GM12891 (cell line): ENCODE results near the gene LLGL1. TPM values are rescaled to one million over a fixed set of nuclear protein-coding genes. Genes with fewer than 3 reads are reported as not detected.
A peak's percentile ranks its signal among the peaks of the same experiment; 100 is the strongest.

ENCODE experiments used
- DNase-seq: peaks from one replicate; pipeline ENCODE4 v3.0.0; 2011; ENCODE audit warnings: low spot score; ENCODE audit not compliant: insufficient read length
- FAIRE-seq: peaks from 2 replicates; lab custom pipeline; 2011; peaks lifted over from hg19 to GRCh38; lab: Jason Lieb, UNC
- PAX5 ChIP-seq: IDR thresholded peaks from 2 replicates; pipeline ENCODE4 v1.6.1; 2011; ENCODE audit warnings: low read length, moderate library complexity, mild to moderate bottlenecking; ENCODE audit not compliant: insufficient read depth, severe bottlenecking
- POLR2A ChIP-seq: IDR thresholded peaks from 2 replicates; pipeline ENCODE4 v1.6.1; 2011; ENCODE audit warnings: low read depth, low read length, control low read depth
- POLR2AphosphoS5 ChIP-seq: IDR thresholded peaks from 2 replicates; pipeline ENCODE4 v1.6.1; 2011; ENCODE audit warnings: low read depth, low read length, control low read depth
- POU2F2 ChIP-seq: IDR thresholded peaks from 2 replicates; pipeline ENCODE4 v1.6.1; 2011; ENCODE audit warnings: low read depth, mild to moderate bottlenecking, control low read depth, low read length, moderate library complexity
- SPI1 ChIP-seq: IDR thresholded peaks from 2 replicates; pipeline ENCODE4 v1.6.1; 2011; ENCODE audit warnings: low read depth, low read length, control low read depth
- TAF1 ChIP-seq: IDR thresholded peaks from 2 replicates; pipeline ENCODE4 v1.6.1; 2011; ENCODE audit warnings: low read depth, low read length, control low read depth
- polyA plus RNA-seq: library from polyadenylated mRNA; unstranded; fragments of >200 nt; gene quantifications from one replicate; pipeline ENCODE4 v1.2.1, GENCODE V29; 2012; ENCODE audit warnings: low read depth, missing spikeins, inconsistent platforms; ENCODE audit not compliant: missing spikeins

Gene LLGL1
- polyA plus RNA-seq = 1.3 TPM

DNA sequence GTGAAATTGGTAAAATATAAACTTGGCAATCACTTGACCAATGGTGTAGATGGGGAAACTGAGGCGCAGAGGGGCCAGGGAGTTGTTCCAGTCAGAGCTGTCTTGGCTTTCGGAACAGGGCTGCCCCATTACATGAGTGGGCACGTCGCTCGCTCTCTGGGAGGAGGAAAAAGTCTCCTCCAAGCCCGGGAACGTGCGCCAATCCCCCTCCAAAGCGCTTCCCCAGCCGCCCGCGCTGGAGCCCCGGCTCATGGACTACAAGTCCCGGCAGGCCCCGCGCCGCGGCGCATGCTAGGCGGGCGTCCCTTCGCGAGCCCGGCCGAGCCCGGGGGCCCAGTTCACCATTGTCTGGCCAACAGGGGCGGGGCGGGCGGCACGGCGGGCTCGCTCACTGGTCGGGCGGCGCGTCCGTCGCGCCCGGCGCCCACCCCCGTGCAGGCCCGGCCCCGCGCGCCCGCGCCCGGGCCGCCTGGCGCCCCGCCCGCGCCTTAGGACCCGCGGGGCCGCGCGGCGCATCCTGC, at the start of gene LLGL1:
LLGL1 (plus strand) TSS at position 515 of the 521 bp plus-strand sequence. CDS start 48 bp downstream, outside the sequence.
- DNase-seq = peak; percentile 100
- TF ChIP-seq SPI1 (no peak), POLR2A (no peak), POU2F2 (no peak), TAF1 (no peak), POLR2AphosphoS5 (no peak), PAX5 (no peak)
- peak; percentile 98 for FAIRE-seq

DNA sequence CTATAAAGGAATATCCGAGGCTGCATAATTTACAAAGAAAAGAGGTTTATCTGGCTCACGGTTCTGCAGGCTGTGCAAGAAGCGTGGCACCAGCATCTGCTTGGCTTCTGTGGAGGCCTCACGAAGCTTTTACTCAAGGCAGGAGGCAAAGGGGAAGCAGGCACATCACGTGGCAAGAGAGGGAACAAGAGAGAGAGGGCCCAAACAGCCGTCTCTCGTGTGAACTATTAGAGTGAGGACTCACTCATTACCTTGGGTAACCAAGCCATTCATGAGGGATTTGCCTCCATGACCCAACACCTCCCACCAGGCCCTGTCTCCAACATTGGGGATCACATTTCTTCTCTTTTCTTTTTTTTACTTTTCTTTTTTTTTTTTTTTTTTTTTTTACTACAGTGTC, 49.3 kb upstream of the LLGL1 start:
- FAIRE-seq = peak; percentile 33
- no peak for DNase-seq
- TF ChIP-seq SPI1 (peak; percentile 24; the same call in 1 of the 2 replicates), POU2F2 (no peak)

DNA sequence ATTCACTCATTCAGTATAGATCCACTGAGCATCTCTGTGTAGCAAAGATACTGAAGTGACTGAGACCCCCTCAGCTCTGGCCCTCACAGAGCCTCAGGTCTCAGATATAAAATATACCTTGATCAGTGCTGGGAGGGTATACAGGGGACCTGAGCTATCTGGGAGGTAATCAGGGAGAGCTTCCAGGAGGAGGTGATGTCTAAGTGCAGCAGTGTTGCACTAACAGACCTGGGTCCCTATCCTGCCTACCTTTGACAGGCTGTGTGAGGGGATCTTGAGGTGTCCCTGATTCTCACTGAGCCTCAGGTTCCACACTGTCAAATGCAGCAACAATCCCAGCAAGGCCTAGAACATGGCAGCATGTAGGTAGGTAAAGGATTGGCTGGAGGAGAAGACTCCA, 48.3 kb upstream of the LLGL1 start:
- FAIRE-seq (no peak), DNase-seq (no peak)
- TF ChIP-seq POLR2A = no peak
- TF ChIP-seq POLR2AphosphoS5 = no peak
- TF ChIP-seq SPI1 = no peak

DNA sequence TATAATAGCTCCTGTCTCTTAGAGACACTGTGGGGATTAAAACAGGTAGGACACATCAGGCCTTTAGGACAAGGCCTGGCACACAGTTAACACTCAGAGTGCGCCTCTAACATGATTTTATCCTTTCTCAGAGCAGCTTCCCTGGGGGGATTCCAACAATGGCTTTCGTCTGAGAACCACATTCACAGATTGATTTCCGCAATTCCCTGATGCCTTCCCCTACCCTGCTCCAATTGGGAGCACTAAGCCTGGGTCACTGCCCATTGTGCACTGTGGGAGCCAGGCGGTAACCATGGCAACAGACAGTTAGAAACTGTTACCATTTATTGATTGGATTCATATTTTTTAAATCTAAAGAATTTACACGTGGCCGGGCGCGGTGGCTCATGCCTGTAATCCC, 47.7 kb upstream of the LLGL1 start:
- DNase-seq = no peak
- FAIRE-seq = no peak
- TF ChIP-seq TAF1 = no peak

DNA sequence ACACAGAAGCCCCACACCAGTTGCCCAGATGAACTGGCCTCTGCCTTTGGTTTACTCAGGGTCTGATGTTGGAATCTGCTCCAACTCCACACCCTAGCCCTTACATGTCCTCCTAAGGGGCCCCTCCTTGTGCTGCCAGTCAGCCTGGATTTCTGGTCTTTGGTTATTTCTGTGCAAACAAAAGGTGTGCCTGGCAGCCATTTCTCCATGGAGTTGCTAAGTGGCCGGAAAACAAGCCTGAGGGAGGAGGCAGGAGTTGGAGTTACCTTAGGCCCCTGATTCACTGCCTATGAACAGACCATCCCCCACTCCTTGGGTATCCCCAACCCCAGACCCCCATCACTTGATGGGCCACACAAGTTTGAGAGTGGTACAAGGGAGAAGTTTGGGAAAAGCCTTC, 46.2 kb upstream of the LLGL1 start:
- no peak for DNase-seq
- no peak for FAIRE-seq
- TF ChIP-seq SPI1 = no peak
- TF ChIP-seq TAF1 = no peak
- TF ChIP-seq POLR2AphosphoS5 = no peak
- TF ChIP-seq PAX5 = no peak
- TF ChIP-seq POU2F2 = no peak
- no peak for TF ChIP-seq POLR2A

DNA sequence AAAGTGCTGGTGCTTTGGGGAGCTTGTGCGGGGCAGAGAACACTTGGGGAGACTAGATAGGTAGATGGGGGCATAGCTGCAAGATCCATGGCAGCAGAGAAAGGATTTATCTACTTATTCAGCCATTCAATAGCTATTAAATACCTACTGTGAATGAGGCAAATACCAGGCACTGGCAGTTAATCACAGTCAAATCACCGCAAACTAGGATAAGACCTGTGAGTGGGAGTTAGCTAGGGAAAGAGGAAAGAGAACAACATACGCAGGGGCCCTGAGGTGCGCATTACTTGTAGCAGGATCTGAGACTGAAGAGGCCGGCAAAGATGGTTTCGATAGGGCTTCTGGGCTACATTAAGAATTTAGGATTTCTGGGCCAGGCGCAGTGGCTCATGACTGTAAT, 45.6 kb upstream of the LLGL1 start:
- FAIRE-seq = no peak
- TF ChIP-seq POLR2AphosphoS5 = no peak
- no peak for TF ChIP-seq POU2F2
- no peak for TF ChIP-seq TAF1
- no peak for TF ChIP-seq PAX5
- TF ChIP-seq POLR2A = no peak
- TF ChIP-seq SPI1 = no peak

DNA sequence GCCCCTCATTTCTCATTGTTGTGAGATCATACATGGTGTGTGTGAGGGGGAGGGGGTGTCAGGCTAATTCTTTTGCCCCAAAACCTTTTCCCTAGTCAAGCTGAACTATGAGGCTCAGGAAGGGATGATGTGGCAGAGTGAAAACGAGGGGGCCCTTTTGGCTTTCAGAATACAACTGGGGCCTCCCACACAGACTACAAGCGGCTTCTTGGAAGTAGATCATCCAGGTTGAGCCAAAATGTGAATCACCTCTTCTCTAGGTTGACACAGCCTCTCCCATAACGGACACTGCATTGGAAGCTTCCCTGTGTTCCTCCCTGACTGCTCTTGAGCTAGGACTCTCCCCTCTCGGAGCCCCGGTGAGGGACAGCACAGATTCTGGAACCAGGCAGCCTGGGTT, 44.1 kb upstream of the LLGL1 start:
- DNase-seq (no peak), FAIRE-seq (peak; percentile 23)
- TF ChIP-seq POLR2A (no peak), POU2F2 (no peak), PAX5 (no peak), POLR2AphosphoS5 (no peak), SPI1 (no peak), TAF1 (no peak)

More for the DNA sequence above, 45.6 kb upstream of the LLGL1 start:
- DNase-seq = no peak

DNA sequence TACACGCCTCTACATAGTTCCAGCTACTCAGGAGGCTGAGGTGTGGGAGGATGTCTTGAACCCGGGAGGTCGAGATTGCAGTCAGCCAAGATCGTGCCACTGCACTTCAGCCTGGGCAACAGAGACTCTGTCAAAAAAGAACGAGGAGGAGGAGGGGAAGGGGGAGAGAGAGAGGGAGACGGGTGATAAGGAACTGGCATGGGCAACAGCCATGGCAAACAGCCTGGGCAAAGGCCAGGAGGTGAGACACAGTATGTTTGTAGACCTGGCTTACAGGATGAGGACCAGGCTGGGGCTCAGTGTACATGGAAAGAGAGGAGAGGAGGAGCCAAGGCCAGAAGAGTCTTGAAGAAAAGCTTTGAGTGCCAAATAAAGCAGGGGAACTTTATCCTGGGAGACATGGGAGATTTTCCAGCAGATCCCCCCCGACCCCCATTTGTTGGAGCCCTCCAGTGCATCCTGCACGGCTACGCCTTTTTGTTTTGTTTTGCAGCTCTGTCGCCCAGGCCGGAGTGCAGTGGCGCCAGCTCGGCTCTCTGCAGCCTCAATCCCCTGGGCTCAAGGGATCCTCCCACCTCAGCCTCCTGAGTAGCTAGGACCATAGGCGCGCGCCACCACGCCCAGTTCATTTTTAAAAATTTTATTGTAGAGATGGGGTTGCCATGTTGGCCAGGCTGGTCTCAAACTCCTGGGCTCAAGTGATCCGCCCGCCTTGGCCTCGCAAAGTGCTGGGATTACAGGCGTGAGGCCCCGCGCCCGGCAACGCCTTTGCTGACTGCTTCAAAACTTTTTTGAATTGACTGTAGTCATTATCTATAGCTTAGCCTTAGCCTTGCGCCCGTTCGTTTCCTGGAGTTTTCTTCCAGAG, 43.1 kb upstream of the LLGL1 start:
- peak; percentile 56 for FAIRE-seq
- TF ChIP-seq POLR2AphosphoS5 (no peak), PAX5 (no peak), POLR2A (no peak), TAF1 (no peak), SPI1 (no peak), POU2F2 (no peak)
- no peak for DNase-seq

DNA sequence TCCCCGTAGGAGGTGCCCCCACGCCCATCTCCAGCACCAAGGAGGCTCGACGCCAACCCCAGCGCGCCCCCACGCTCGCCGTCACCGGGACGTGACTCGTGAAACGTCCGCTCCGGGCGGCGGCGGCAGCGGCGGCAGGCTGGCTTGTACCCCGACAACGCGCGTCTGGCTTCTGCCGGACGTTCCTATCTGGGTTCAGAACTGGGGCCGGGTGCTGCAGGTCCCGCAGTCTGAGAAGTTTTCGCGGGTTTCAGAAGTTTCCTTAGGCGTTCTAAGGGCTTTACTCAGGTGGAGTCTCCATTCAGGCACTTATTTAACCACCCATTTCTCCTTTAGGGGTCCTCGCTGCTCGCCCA, 42.5 kb upstream of the LLGL1 start:
- peak; percentile 77 for DNase-seq
- no peak for TF ChIP-seq POU2F2
- peak; percentile 57; the same call in 1 of the 2 replicates for TF ChIP-seq POLR2AphosphoS5
- peak; percentile 74 for TF ChIP-seq POLR2A
- FAIRE-seq = no peak

DNA sequence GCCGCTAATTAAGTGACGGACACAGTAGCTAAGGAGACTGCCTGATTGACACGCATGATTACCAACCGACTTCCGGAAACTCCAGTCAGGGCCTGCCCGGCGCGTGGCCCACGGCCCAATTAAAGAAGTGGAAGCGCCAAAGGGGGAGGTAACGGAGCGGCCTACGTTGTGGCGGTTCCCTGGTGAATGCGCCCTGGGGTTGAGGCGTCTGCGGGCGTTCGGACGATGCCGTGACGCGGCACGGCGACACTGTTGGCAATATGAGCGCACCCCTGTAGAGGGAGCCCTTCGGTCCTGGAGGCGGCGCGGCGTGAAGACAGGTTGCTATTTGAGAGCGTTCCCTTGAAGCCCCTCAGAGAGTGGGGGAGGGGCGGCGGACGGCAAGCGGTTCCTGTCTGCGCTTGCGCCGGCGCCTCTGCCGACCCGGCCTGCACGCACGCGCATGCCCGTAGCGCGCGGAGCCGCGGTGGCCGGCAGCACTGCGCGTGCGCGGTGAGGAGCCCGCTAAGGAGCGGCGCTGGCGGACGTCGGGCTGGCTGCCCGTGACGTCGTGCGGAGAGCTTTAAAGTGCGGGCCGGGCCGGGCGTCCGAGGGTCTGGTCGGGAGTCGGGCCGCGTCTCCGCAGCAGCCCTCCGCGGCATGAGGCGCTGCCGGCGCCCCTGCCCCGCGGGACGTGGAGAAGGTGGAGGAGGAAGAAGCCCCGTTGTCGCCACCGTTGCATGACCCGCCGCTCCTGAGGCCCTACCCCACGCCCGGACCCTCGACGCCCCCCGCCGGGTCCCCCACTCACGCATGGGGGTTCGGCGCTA, 41.9 kb upstream of the LLGL1 start, which contains the start of gene ALKBH5:
ALKBH5 (plus strand) TSS at position 495 of the 809 bp plus-strand sequence. CDS start 416 bp downstream, outside the sequence.
- FAIRE-seq (peak; percentile 99), DNase-seq (peak; percentile 98)
- TF ChIP-seq TAF1 (no peak), SPI1 (peak; percentile 45; the same call in 1 of the 2 replicates), POU2F2 (peak; percentile 89), POLR2AphosphoS5 (peak; percentile 22; the same call in 1 of the 2 replicates)
